ENCODE data around the gene EPHB4. TPM values are rescaled to one million over a fixed set of nuclear protein-coding genes. Genes with fewer than 3 reads are reported as not detected.

The EPHB4 gene
- total and polyA plus RNA-seq, 2 of the 4 experiments (the other 2 are of a cell fraction): 34.5 to 36.4 TPM

DNA sequence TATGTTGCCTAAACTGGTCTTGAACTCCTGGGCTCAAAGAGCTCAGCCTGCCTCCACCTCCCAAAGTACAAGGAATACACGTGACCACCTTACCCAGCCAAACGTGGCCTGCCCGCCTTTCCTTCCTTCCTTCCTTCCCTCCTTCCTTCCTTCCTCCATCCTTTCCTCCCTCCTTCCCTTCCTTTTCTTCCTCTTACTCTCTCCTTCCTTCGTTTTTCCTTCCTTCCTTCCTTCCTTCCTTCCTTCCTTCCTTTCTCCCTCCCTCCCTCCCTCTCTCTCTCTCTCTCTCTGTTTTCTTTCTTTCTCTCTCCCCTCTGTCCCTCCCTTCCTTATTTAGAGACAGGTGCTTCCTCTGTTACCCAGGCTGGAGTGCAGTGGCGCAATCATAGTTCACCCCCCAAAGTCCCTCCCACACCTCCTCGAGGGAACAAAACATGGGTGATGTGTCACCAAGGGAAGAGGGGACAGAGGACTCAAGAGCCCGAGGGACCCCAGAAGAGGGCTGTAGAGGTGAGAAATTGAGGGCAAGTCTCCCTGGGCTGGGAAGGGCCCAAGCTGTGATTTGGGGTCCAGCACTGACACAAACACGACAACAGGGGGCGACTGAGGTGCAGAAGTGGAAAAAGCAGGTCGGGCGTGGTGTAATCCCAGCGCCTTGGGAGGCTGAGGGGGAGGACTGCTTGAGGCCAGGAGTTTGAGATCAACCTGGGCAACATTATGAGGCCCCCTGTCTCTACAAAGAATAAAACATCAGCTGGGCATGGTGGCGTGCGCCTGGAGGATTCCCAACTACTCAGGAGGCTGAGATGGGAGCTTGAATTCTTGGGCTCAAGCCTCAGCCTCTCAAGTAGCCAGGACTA, 28.1 kb downstream of the EPHB4 start (continued):
- TF ChIP-seq FOS (IDR thresholded peaks at IDR 0.05; ENCODE audit: low read depth, low read length) (no peak), CEBPB (IDR thresholded peaks at IDR 0.05; ENCODE audit: low read depth, low read length) (peak; percentile 50)

DNA sequence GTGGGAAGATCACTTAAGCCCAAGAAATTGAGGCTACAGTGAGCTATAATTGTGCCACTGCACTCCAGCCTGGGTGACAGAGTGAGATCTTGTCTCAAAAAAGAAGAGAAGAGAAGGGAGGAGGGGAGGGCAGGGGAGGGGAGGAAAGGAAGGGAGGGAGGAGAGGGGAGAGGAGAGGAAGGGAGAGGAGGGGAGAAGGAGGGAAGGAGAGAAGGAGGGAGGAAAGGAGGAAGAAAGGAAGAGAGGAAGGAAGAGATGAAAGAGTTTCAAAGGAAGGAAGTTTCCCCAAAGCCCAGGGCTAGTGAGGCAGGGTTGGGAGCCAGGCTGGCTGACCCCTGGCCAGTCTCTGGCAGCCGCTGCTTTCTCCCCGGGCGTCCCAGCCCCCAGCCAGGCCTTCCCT, 32.6 kb downstream of the EPHB4 start:
- WGBS, 2 experiments (ENCODE audit: extremely low coverage in 2 of 2, insufficient read length in 1 of 2): no CpG with 5 or more reads among the region's 3 CpGs
- no peaks in the 10 kb centered on the region for H3K9me3 ChIP-seq (ENCODE audit: control insufficient read depth, insufficient read depth, low read length)
- no TSS peak for BruUV-seq (replicated peaks)
- no peaks in the 10 kb centered on the region for H3K9me1 ChIP-seq (ENCODE audit: insufficient read depth, low read length)
- ChIA-PET CTCF (interaction anchor here (1.9 kb wide), 1 partner anchor 33 kb away, joined by 5 read pairs; no protein-coding TSS in a partner anchor), POLR2A (ENCODE audit: unreplicated experiment) (interaction anchor here (0.6 kb wide), 1 partner anchor 28 kb away, joined by 4 read pairs; no protein-coding TSS in a partner anchor)
- no peak overlapping the region for H2BK5ac ChIP-seq (ENCODE audit: low read depth, low read length, poor library complexity, severe bottlenecking)
- H4K91ac ChIP-seq (ENCODE audit: insufficient read depth, low read depth, low read length): no peak overlapping the region
- H3K4ac ChIP-seq (ENCODE audit: low read depth, low read length): no peak overlapping the region
- H3K4me1 ChIP-seq (ENCODE audit: control insufficient read depth, insufficient read depth, low read length): peaks cover 4% of the 10 kb centered on the region; the same call in 1 of the 2 replicates
- H3K36me3 ChIP-seq (ENCODE audit: control insufficient read depth, insufficient read depth, low read length): no peaks in the 10 kb centered on the region
- no peak overlapping the region for H3K4me3 ChIP-seq (ENCODE audit: insufficient read depth, low read depth, low read length)
- H3K18ac ChIP-seq (ENCODE audit: low read depth, low read length): no peak overlapping the region
- no peak overlapping the region for H4K5ac ChIP-seq (ENCODE audit: low read depth, low read length)
- no peak overlapping the region for H3K56ac ChIP-seq (ENCODE audit: extremely low read depth, insufficient read depth, low read length)
- no peak for DNase-seq
- H2BK20ac ChIP-seq (ENCODE audit: low read depth, low read length): no peak overlapping the region
- intact Hi-C loops (cut with micrococcal nuclease): no loop called here
- no peak overlapping the region for H3K14ac ChIP-seq (replicated peaks; ENCODE audit: low read depth, low read length)
- H3K23ac ChIP-seq (ENCODE audit: low read depth, low read length): no peak overlapping the region
- no peak overlapping the region; a peak in 1 of 4 replicates for H4K8ac ChIP-seq (ENCODE audit: low read depth in 2 of 2, low read length in 2 of 2)
- no peak; the same call in 1 of the 2 replicates for ATAC-seq (ENCODE audit: low read depth)
- no peak overlapping the region for H2BK120ac ChIP-seq (ENCODE audit: low read depth, low read length)
- H2BK15ac ChIP-seq (ENCODE audit: low read depth, low read length): no peak overlapping the region
- no peaks in the 10 kb centered on the region for H3K79me1 ChIP-seq (ENCODE audit: low read depth in 1 of 2, low read length in 2 of 2)
- dilution Hi-C loops (cut with HindIII; ENCODE audit: low sequenced_read_pairs, unreplicated experiment): no loop called here
- H2AK9ac ChIP-seq (replicated peaks; ENCODE audit: low read depth, low read length, poor library complexity): no peak overlapping the region
- TF ChIP-seq MAZ (IDR thresholded peaks at IDR 0.05; ENCODE audit: borderline replicate concordance, low read depth, low read length): no peak
- TF ChIP-seq, protein P1, sequence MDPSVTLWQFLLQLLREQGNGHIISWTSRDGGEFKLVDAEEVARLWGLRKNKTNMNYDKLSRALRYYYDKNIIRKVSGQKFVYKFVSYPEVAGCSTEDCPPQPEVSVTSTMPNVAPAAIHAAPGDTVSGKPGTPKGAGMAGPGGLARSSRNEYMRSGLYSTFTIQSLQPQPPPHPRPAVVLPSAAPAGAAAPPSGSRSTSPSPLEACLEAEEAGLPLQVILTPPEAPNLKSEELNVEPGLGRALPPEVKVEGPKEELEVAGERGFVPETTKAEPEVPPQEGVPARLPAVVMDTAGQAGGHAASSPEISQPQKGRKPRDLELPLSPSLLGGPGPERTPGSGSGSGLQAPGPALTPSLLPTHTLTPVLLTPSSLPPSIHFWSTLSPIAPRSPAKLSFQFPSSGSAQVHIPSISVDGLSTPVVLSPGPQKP (IDR thresholded peaks at IDR 0.05; ENCODE audit: borderline replicate concordance, low read depth, low read length): no peak
- no peak for TF ChIP-seq MAFK (IDR thresholded peaks at IDR 0.05; ENCODE audit: low read depth, low read length)
- peak overlapping the region; percentile 12 for H2AFZ ChIP-seq (replicated peaks; ENCODE audit: low read length, poor library complexity)
- H3K27me3 ChIP-seq (ENCODE audit: control insufficient read depth, insufficient read depth, low read length): peaks cover 2% of the 10 kb centered on the region; the same call in 1 of the 2 replicates
- no peak overlapping the region for H3K9ac ChIP-seq (ENCODE audit: low read depth, low read length)
- H3K4me2 ChIP-seq (ENCODE audit: low read depth, low read length): no peak overlapping the region
- in situ Hi-C loops (cut with MboI; ENCODE audit: low sequenced_read_pairs): no loop called here
- H4K20me1 ChIP-seq (ENCODE audit: insufficient read depth, low read length): no peaks in the 10 kb centered on the region
- H3K27ac ChIP-seq (ENCODE audit: insufficient read depth, low read length): no peak overlapping the region
- no peak overlapping the region for H2AK5ac ChIP-seq (ENCODE audit: low read depth, low read length)

Data from IMR-90 (cell line).